GM12872 (cell line): ENCODE measurements around the gene PFKFB2.

Experiments used
- CTCF ChIP-seq: IDR thresholded peaks from 3 replicates; pipeline ENCODE4 v1.5.1; 2011; ENCODE audit warnings: low read depth, mild to moderate bottlenecking, low read length, moderate library complexity; ENCODE audit not compliant: insufficient read depth

PFKFB2 gene

DNA sequence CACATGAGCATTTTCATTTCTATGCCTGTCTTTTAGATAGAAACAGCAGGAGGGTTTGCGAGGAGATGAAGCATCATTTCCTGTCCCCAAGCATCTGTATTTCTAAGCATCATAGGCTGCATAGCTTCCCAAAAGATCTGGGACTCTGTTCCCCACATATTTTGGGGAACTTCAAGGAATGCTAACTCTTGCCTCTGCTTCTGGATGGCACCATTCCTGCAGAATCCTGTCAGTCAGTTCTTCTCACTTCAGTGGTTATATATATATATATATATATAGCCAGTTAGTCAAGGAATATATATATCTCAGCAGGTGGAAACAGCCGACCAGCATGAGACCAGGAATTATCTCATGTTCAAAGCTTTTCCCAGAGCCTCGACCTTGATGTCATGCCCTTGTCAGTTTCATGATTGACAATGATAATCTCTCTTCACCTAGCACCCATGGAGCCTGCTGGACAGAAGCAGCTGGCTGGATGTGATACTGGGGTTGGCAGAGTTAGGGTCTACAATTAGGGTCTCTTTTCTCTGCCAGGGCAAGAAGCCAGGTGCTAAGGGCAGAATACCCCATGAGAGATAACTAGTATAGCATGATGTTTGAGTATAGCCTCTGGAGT is 2.4 kb downstream of the PFKFB2 start:
- no peak for TF ChIP-seq CTCF

- TF ChIP-seq CTCF: no peak
Observed at GRCh38 chr1:207056673-207057072, 3.6 kb downstream of the PFKFB2 start.

DNA sequence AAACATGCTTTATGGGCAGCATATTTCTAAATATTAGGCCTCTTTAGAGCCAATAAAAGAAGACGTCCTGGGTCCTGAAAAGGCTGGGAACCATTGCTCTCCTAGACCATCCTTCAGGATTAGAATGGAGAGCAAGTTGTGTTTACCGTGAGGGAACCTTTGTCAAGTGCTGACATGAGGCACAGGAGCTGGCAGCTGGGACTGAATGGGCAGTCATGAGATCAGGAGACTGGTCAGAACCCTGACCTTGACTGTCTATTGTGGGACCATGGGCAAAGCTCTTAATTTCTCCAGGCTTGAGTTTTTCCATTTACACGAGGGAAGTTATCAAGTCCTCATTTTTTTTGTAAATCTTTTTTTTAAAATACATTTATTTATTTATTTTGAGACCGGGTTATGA is 5.2 kb downstream of the PFKFB2 start:
- TF ChIP-seq CTCF: no peak

- TF ChIP-seq CTCF: peak; percentile 31; the same call in 2 of the 3 replicates
Observed at GRCh38 chr1:207058878-207059867, 6.1 kb downstream of the PFKFB2 start.

GRCh38 chr1:207059881-207060280 is 6.8 kb downstream of the PFKFB2 start:
- TF ChIP-seq CTCF: no peak; the same call in 2 of the 3 replicates

DNA sequence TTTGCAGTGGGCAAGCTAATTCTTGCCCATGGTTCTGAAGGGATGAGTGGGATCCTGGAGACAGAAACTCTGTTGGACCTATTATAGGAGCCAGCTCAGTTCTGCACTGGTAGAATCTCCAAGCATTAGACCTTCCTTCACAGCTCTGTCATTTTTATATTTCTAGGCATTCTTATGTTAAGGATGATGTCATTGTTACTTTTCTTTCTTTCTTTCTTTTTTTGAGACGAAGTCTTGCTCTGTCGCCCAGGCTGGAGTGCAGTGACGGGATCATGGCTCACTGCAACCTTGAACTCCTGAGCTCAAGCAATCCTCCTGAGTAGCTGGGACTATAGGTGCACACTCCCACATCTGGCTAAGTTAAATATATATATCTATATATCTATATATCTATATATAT is 7.5 kb downstream of the PFKFB2 start:
- no peak for TF ChIP-seq CTCF

- no peak for TF ChIP-seq CTCF
Observed at GRCh38 chr1:207062058-207062457, 9.0 kb downstream of the PFKFB2 start.
